Astrocyte of the cerebellum (primary cell): ENCODE results near the gene ZNF106.
A peak's percentile ranks its signal among the peaks of the same experiment; 100 is the strongest.

Experiments used
- DNase-seq: peaks from one replicate; pipeline ENCODE4 v3.0.0-alpha.2; 2011; ENCODE audit warnings: low read depth
- H3K4me3 ChIP-seq: 2 replicates; pipeline ENCODE4 v1.5.1; 2011; ENCODE audit warnings: mild to moderate bottlenecking, low read depth, low read length, moderate library complexity
- CTCF ChIP-seq: IDR thresholded peaks from 2 replicates; pipeline ENCODE4 v1.5.1; 2012; ENCODE audit warnings: low read length, low read depth, moderate library complexity, mild to moderate bottlenecking; ENCODE audit errors: missing control alignments
- in situ Hi-C: cut with HindIII; loops from 2 replicates; pipeline ENCODE4 v1.10.0; 2017; ENCODE audit warnings: low sequenced_read_pairs

ZNF106 gene

GRCh38 chr15:42367041-42367440 is 123.9 kb downstream of the ZNF106 start:
- TF ChIP-seq CTCF = no peak
- H3K4me3 ChIP-seq = no peak overlapping the region
- in situ Hi-C loops = loop anchor here (5.0 kb wide), 1 partner anchor 40 kb away; no protein-coding TSS in a partner anchor
- no peak for DNase-seq

- TF ChIP-seq CTCF = no peak
- DNase-seq = no peak
- in situ Hi-C loops = loop anchor here (5.0 kb wide), 1 partner anchor 41 kb away; no protein-coding TSS in a partner anchor
These were observed 124.9 kb downstream of the ZNF106 start for GRCh38 chr15:42365921-42366550.

DNA sequence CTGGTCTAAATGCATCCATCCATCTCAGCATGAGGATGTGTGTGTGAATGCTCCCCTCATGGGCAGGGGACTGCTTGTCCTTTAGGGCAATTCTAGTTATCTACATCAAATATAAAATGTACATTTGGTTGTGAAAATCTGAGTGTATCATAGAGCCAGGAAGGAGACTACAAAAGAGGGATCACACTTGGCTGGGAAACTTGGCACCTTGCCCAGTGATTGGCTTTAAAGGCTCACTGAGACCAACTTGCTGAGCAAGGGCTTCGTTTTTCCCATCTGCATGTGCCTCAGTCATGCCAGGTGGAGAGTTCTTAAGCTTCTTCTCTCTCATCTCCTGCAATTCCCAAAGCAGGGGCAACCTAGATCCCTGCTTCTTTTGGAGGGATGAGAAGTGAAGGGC is 126.4 kb downstream of the ZNF106 start:
- TF ChIP-seq CTCF = no peak
- in situ Hi-C loops = no loop called here
- H3K4me3 ChIP-seq = no peak overlapping the region
- peak; percentile 9 for DNase-seq

More at GRCh38 chr15:42365921-42366550, 124.9 kb downstream of the ZNF106 start:
- H3K4me3 ChIP-seq = no peak overlapping the region

- TF ChIP-seq CTCF = no peak
- no peak overlapping the region for H3K4me3 ChIP-seq
- in situ Hi-C loops = no loop called here
- no peak for DNase-seq
These were observed 127.0 kb downstream of the ZNF106 start for GRCh38 chr15:42363942-42364341.

- DNase-seq = no peak
- no peak for TF ChIP-seq CTCF
- no peak overlapping the region for H3K4me3 ChIP-seq
- in situ Hi-C loops = no loop called here
These were observed 127.5 kb downstream of the ZNF106 start for GRCh38 chr15:42363487-42363886.
